UCSD-AML1 (cell line): ENCODE data around the gene KIAA1328.
"Not testable (repeated sequence)": the region's sequence is repeated elsewhere in the genome, so short reads cannot be mapped to it uniquely, and the experiment has no call there.

Source experiments
- DNase-seq: peaks from one replicate; lab custom pipeline; 2025; ENCODE audit not compliant: unreplicated experiment; lab: John Stamatoyannopoulos, UW

KIAA1328 gene

DNA sequence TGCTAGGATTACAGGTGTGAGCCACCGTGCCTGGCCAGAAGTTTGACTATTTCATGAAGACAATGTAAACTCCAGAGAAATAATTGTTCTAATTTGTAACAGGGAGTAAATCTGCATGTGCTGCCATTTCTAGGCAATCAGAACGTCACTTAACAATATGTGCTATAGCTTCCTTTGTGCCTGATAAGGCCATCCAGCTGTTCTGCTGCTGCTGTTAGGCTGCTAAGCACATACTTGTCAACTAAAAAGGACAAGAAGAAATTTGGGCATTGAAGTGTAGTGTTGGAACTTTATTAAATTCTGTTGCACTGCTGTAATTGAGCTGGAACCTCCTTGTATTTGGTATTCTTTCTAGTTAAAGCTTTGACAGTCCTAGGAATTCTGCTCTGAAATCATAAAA, 57.1 kb downstream of the KIAA1328 start:
- no peak for DNase-seq

DNA sequence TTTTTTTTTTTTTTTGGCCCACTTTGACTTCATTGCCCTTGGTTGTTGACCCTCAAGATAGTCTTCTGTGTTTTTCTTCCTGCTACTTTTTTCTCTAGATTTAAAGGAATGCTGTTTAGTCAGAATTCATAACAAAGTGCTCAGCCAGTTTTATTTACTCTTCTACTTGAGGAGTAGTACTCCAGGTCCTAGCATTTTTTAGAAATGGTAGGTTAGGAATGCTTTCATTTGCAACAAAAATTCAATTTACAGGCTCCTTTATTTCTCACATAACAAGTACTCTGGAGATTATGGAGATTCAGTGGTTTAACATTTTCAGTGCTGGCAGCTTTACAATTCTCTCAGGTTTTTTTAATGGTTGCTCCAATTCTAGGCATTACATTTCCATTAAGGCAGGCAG, 58.2 kb downstream of the KIAA1328 start:
- no peak for DNase-seq

DNA sequence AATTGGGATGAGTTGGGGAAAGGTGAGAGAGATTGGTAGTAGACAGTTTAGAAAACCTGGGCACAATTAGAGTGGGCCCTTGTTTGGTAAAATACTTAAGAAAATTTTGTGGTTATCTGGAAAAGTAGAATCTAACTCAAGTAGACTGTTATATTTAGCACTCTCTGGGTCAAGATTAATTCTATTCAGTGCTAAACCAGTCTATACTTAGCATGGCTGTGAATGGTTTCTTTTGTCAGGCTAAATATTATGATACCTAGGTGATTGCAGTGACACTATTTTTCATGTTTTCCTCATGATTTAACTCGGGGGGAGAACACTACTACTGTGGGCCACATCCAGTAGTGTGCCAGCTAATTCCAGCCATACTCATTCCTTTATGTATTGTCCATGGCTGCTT, 58.9 kb downstream of the KIAA1328 start:
- no peak for DNase-seq

DNA sequence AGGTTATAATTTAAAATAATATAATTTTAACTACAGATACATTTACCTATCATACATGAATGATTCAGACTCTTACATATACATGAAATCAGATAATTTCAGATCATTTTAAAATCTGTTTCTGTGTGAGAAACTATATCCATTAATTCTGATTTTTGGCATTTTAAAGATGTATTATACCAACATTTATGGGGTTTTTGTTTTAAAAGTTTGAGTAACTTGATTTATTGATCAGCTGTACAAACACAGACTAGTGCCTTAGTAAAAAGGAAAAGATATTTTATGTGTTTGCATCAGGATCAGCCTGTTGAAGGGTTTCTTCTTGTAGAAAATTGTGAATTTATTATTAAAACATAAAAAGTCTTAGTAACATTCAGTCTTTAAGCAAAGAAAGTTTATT, 59.9 kb downstream of the KIAA1328 start:
- DNase-seq, result no peak

DNA sequence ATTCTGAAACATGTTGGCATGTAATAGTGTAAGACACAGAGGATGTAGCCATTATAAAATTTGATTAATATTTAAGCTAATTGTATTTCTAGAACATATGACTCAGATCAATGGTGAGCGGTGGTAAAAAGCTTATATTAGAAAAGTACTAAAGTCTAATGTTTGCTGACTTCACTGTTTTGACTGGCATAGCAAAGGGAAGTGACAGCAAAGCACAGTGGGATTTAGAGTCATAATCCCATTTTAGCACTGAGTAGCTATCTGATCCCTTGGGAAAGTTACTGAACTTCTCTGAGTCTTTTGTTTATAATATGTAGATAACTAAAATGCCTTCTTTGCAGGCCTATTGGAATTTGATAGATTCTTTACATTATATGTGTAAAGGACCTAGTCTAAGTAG, 60.4 kb downstream of the KIAA1328 start:
- no peak for DNase-seq

DNA sequence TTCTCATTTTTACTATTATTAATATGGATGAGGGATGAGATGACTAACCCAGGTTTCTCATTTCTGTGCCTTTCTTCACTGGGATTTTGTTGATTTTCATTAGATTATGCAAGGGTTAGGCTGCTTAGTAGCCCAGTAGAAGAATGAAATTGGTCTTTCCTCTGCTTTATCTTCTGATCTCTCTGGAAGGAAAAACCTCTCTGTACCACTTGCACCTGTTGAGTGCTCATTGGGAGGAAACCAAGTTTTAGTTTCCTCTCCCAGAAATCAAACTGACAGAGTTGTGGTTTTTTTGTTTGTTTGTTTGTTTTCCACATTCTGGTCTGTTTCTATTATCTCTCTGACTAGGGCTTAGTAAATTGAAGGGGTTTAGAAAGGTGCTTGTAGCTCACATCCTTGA, 60.8 kb downstream of the KIAA1328 start:
- DNase-seq, result no peak

DNA sequence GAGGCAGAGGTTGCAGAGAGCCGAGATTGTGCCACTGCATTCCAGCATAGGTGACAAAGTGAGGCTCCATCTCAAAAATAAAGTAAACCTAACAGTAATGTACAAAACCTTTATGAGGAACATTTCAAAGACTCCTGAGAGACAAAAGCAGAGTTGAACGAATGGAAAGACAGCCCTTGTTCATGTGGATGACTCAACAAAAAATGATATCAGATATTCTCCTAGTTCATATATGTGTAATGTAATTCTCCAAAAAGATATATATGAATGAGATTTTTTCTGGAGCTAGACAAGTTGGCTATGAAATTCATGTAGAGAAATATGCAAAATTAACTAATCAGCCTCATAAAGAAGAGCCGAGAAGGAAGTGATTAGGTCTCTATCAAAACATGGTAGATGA, 61.7 kb downstream of the KIAA1328 start:
- DNase-seq, result no peak

DNA sequence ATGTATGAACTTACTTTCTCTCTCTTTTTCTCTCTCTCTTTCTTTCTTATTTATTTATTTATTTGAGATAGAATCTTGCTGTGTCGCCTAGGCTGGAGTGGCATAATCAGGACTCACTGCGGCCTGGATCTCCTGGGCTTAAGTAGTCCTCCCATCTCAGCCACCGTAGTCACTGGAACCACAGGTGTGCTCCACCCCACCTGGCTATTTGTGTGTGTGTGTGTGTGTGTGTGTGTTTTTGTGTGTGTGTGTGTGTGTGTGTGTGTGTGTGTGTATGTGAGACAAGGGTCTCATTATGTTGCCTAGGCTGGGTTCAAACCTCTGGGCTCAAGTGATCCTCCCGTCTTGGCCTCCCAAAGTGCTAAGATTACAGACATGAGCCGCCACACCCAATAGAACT, 64.3 kb downstream of the KIAA1328 start:
- no peak for DNase-seq

DNA sequence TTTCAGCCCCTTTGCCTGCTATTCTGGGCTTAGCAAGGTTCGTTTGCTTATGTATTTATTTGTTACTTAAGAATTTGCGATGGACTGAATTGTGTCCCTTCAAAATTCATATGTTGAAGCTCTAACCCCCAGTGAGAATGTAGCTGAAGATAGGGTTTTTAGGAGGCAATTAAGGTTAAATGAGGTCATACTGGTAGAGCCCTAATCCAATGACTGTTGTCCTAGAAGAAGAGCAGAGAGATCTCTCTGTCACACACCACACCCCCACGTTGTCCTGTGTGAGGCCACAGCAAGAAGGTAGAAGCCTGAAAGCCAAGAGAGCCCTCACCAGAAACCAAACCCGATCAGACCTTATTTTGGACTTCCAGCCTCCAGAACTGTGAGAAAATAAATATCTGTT, 66.7 kb downstream of the KIAA1328 start:
- no peak for DNase-seq

DNA sequence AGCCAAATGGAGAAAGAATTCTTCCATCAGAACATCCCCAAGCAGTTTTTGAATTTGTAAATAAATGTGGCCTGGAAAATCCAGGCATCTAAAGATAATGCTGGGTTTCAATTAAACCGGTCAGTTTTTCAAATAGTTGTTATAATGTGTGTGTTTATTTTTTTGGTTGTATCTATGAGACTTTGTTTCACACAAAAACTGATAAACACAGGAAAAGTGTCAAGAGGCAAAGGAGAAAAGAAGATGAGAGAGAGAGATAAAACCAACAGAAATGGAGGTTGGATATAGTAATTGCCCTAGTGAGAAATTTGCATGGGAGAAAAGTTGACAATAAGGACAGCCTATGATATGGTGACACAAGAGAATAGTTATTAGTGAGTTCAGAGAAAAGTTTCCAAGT, 68.3 kb downstream of the KIAA1328 start:
- DNase-seq, result no peak

DNA sequence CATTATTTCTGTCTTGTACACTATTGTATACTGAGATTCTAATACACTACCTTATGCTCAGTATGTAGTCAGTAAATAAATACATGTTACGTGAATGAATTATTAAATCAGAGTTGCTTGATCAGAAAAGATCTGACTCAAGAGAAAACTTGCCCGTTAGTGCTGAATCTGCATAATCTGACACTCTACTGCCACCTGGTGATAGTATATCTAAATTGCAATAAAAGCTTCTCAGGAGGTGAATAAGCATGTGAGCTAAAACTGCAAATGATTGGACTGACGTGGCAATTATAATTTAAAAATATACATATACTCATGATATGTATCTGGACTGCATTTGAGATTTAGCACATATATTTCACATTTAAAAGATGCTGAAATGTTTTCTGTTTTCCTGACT, 70.4 kb downstream of the KIAA1328 start:
- no peak for DNase-seq

DNA sequence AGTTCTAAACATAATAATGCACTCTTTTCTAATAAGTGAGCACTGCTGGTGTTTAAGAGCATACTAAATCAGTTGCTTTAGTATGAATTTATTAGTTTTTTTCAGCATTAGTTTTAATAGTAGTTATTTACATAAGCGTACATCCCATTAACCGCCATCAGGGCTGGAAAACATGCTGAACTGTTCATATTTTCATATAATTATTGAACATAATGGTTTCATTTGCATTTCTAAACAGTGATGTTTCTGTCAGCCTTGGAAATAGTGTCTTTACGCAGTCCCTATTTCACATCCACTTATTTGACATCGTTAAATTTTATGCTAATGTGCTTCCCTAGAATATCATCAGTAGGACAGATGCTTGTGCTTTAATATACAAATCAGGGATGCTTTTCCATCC, 71.5 kb downstream of the KIAA1328 start:
- DNase-seq, result no peak

DNA sequence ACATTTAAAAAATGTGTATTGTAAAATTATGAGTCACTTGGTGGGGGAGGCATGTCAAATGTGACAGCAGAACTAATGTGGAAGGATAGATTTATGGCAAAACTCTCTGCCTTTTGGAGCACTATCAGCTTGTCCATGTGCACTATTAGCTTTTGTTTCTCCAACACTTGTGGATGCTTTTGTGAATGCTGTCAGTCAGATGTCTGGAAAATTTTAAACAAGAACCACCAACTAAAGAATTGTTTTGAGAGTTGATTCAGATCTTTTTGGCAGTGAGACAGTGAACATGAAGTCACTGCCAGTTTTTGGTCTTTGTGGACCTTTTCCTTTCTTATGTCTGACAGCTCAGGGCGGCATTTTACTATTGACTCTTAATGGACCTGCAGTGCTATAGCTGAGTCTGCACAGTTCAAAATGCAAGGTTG, 72.4 kb downstream of the KIAA1328 start:
- no peak for DNase-seq

DNA sequence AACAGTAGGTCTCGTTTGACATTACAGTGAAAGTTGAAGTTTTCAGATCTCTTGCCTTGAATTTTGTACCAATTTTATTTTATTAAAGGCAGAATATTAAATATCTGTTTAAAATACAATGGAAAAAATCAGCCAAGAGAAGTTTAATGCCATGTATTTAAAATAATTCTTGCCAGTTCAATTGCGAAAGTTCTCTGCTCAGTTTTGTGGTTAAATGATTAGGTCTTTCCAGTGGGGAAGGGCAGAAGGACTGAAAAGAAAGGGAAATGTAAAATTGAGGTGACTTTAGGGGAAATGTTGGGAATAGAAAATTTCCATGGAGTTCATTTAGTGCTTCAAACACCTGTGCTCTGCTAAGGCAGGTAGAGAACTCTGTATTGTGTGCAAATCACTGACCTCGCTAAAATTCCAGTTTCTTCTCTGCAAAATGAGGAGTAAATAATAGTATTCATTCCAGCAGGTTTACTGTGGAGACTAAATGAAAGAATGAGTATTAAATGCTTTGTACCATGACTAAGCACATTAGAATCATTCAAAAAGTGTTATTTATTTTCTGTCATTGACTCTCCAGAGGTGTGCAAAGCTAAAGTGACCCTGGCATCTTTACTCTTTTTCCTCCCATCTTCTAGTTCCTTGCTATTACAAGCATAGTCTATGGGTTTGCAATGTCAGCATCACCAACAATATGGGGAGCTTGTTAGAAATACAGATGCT, 74.4 kb downstream of the KIAA1328 start:
- no peak for DNase-seq

DNA sequence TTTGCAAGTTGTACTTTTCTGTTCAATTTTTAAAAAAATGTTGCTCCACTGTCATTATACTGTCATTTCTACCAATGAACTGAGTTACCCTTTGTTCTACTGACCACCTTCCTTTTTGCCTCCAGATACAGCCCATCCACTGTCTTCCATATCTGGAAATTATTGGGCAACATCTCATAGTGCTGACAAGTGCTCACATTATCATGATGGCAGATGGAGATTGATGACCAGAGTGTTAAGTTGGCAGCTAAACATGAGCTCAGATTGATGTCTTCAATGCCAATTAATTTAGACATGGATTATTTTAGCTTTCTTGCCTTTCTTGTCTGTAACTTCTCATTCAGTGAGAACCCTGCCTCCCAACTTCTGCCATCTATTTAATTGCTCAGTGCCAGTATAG, 76.6 kb downstream of the KIAA1328 start:
- DNase-seq, result no peak

DNA sequence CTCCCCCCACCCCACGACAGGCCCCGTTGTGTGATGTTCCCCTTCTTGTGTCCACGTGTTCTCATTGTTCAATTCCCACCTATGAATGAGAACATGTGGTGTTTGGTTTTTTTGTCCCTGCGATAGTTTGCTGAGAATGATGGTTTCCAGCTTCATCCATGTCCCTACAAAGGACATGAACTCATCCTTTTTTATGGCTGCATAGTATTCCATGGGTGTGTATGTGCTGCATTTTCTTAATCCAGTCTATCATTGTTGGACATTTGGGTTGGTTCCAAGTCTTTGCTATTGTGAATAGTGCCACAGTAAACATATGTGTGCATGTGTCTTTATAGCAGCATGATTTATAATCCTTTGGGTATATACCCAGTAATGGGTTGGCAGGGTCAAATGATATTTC, 80.4 kb downstream of the KIAA1328 start:
- DNase-seq, result not testable (repeated sequence)

DNA sequence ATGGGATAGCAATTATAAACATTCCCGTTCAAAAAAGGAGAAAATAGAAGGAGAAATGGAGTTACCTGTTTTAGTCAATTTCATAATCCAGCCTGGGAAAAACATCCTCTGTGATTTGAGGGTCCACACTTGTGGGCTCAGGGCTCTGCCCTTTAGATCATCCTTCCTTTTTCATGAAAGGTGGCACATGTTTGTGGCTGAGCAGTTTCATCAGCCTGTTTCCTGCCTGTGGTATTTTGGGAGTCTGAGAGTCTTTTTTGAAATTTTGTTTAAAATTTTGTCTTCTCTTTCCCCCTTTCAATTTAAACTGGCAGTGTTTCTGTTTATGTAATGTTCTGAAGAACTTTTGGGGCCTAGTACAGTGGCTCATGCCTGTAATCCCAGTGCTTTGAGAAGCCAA, 84.0 kb downstream of the KIAA1328 start:
- no peak for DNase-seq

DNA sequence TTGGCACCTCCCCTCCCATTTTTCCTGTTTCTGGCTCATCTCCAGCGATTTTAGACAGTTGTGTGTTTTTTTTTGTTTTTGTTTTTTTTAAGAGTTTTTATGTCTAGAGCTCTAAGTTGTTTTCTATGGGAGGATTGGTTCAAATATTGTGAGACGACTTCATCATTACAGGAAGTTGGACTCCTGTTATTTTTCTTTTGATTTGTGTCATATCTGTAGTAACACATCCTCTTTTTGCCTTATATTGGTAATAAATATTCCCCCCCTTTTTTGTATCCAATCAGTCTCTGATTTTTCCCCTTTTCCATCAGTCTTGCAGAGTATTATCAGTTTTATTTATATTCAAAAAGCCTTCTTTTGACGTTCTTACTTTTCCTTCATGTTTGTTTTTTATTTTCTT, 89.0 kb downstream of the KIAA1328 start:
- DNase-seq, result no peak

DNA sequence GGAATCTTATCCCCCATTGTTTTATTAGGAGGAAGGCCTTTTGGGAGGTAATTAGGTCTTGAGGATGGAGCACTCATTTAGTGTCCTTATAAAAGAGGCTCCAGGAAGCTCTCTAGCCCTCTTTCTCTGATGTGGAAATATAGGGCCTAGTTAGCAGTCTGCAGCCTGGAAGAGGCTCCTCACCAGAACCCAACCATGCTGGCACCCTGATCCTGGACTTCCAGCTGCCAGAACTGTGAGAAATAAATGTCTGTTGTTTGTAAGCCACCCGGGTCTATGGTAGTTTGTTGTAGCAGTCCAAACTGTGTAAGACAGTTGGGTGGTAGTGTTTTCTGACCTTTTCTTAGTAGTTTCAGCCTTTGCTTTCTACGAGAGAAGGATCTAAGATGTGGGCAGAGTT, 100.7 kb downstream of the KIAA1328 start:
- DNase-seq, result no peak

DNA sequence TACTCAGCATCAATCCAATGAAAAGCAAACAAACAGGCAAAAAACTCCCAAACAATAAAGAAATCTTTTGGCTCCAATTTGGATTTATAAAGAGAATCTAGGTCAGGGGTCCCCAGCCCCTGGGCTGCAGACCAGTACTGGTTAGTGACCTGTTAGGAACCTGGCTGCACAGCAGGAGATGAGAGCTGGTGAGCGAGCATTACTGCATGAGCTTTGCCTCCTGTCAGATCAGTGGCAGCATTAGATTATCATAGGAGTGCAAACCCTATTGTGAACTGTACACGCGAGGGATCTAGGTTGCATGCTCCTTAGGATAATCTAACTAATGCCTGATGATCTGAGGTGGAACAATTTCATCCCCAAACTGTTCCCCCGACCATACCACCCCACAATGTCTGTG, 102.2 kb downstream of the KIAA1328 start:
- no peak for DNase-seq

DNA sequence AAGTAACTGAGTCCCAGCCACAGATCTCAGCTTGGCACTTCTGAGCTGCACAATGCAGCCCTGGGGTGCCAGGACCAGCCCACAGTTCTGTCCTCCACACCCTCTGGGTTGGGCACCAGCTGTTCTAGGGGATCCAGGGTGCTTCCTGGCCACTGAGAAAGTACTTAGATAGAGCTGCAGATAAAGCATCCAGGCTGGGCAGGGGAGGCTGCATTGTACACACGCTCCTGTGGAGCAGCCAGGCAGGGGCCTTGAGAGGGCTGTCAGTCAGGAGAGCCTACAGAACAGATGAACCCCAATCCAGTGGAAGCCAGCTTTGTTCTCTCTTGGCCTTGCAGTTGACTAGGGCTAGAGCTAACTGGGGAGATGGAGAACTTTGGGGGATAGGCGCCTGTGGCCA, 104.6 kb downstream of the KIAA1328 start:
- no peak for DNase-seq

DNA sequence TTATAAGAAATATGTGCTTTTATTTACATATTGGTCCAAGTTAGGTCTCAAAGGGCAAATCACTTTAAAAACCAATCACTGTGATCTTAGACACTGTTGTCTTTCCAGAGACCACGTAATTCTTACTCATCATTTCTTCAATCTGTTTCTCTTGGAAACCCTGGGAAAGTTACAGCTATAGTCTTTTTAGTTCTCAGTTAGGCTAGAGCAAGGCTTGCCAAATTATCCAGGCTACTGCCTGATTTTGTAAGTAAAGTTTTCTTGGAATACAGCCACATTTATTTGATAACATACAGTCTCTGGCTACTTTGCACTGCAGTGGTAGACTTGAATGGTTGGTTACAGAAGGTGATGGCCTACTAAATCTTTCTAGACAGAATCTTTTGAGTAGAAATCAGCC, 106.0 kb downstream of the KIAA1328 start:
- no peak for DNase-seq

DNA sequence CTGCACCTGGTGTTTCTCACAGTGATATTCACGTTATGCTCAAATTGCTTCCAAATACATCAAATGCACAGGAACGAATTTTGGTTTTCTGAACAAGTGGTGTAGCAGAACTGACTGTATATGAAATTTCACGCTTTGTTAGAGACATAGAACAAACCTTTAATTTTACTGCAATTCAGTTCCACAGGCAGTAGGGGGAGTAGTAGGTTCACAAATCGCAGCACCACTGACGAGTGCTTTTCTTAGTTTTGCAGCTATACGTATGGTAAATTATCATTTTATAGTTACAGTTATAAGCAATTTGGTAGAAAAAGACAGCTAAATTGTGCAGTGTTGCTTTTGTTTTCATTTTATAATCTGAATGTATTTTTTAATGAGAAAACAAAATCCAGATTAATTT, 113.3 kb downstream of the KIAA1328 start:
- no peak for DNase-seq
